GM23248 (cell line): Measurements from ENCODE around the gene NUCB2. TPM values are rescaled to one million over a fixed set of nuclear protein-coding genes. Genes with fewer than 3 reads are reported as not detected.

Experiments
- DNase-seq: peaks from one replicate; pipeline ENCODE4 v3.0.0-alpha.2; 2015
- H2AFZ ChIP-seq: fragments of 200-600 bp; sonication (generic); 2 replicates; pipeline ENCODE4 v1.6.1; 2016; ENCODE audit warnings: antibody characterized with exemption
- H3F3A ChIP-seq: fragments of 200-600 bp; sonication (generic); 2 replicates; pipeline ENCODE4 v1.6.1; 2016; ENCODE audit warnings: mild to moderate bottlenecking, antibody characterized with exemption, mixed run types; ENCODE audit not compliant: insufficient read depth
- H3K27ac ChIP-seq: fragments of 200-600 bp; sonication (generic); 2 replicates; pipeline ENCODE4 v1.5.1; 2016; ENCODE audit warnings: mild to moderate bottlenecking
- H3K27me3 ChIP-seq: fragments of 200-600 bp; sonication (generic); replicated peaks from 2 replicates; pipeline ENCODE4 v1.6.1; 2016; ENCODE audit warnings: mild to moderate bottlenecking; ENCODE audit not compliant: insufficient read depth
- H3K36me3 ChIP-seq: fragments of 200-600 bp; sonication (generic); 2 replicates; pipeline ENCODE4 v1.6.1; 2016; ENCODE audit warnings: low read depth, mild to moderate bottlenecking
- H3K4me1 ChIP-seq: fragments of 200-600 bp; sonication (generic); 2 replicates; pipeline ENCODE4 v1.6.1; 2016; ENCODE audit warnings: mild to moderate bottlenecking; ENCODE audit not compliant: insufficient read depth
- H3K4me2 ChIP-seq: fragments of 200-600 bp; sonication (generic); one replicate; pipeline ENCODE4 v1.6.1; 2016; ENCODE audit warnings: mild to moderate bottlenecking; ENCODE audit not compliant: unreplicated experiment
- H3K4me3 ChIP-seq: fragments of 200-600 bp; sonication (generic); 2 replicates; pipeline ENCODE4 v1.5.1; 2016; ENCODE audit warnings: mild to moderate bottlenecking
- H3K79me2 ChIP-seq: fragments of 200-600 bp; sonication (generic); 2 replicates; pipeline ENCODE4 v1.6.1; 2016; ENCODE audit warnings: mild to moderate bottlenecking; ENCODE audit not compliant: insufficient read depth
- H3K9ac ChIP-seq: fragments of 200-600 bp; sonication (generic); 2 replicates; pipeline ENCODE4 v1.6.1; 2016; ENCODE audit warnings: mild to moderate bottlenecking
- H3K9me2 ChIP-seq: fragments of 200-600 bp; sonication (generic); 2 replicates; pipeline ENCODE4 v1.6.1; 2016; ENCODE audit warnings: mixed run types, mild to moderate bottlenecking, moderate library complexity; ENCODE audit not compliant: insufficient read depth
- H3K9me3 ChIP-seq: fragments of 200-600 bp; sonication (generic); one replicate; pipeline ENCODE4 v1.6.1; 2017; ENCODE audit warnings: low read depth
- H4K20me1 ChIP-seq: fragments of 200-600 bp; sonication (generic); 2 replicates; pipeline ENCODE4 v1.6.0; 2016; ENCODE audit not compliant: insufficient read depth
- EZH2 ChIP-seq: fragments of 200-600 bp; sonication (generic); IDR thresholded peaks from 2 replicates; pipeline ENCODE4 v1.6.1; 2018; ENCODE audit warnings: antibody characterized with exemption, mild to moderate bottlenecking; ENCODE audit not compliant: insufficient read depth, poor library complexity, severe bottlenecking
- EZH2phosphoT487 ChIP-seq: fragments of 200-600 bp; sonication (generic); IDR thresholded peaks from 2 replicates; pipeline ENCODE4 v1.6.1; 2018; ENCODE audit warnings: antibody characterized with exemption, moderate library complexity, mild to moderate bottlenecking, low read depth; ENCODE audit not compliant: insufficient read depth
- WGBS, 2 experiments: methylation state at CpG; one replicate each; pipeline ENCODE4 v1.1.6; 2015 to 2017; ENCODE audit warnings: low lambda C conversion rate in 2 of 2, low coverage in 1 of 2; ENCODE audit errors: missing lambda C conversion rate in 2 of 2; 5-methylcytosine and 5-hydroxymethylcytosine counted together
- in situ Hi-C: fragments of 300-500 bp; cut with MboI; formaldehyde crosslinking; loops from 2 replicates; pipeline ENCODE4 v1.15.0; 2020
- polyA plus RNA-seq: library from polyadenylated mRNA; unstranded; fragments of >200 nt; fragmentation: Nextera tagmentation; extraction: Ambion mirVana; gene quantifications from 2 replicates; pipeline ENCODE4 v1.2.1, GENCODE V29; 2016
- total RNA-seq: library from RNA; depleted of rRNA; stranded (reverse); fragments of >200 nt; shearing (Covaris generic); gene quantifications from 2 replicates; pipeline ENCODE4 v1.2.3, GENCODE V29; 2014

The NUCB2 gene
- total and polyA plus RNA-seq, 2 experiments from 2014 or later: 95.0 to 246 TPM

DNA sequence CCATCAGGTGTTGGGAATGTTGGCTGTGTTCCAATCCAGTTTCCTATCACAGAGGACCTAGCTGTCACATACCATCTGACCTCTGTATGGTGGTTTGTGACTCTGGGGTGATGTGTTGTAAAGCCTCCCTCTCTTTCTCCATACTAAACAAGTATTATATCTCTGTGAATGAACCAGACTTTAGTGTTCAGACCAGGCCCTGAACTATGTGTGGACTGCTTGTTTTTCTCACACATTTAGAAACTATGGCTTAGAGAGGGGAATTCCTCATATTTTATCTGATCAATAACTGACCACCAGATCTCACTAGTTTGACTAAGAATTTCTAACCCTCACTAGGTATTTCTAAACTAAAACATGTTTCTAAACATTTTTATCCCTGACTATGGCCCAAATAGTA is 92.6 kb downstream of the NUCB2 start:
- no peak for DNase-seq
- no peaks in the 10 kb centered on the region for H3K9me2 ChIP-seq
- TF ChIP-seq EZH2 (no peak), EZH2phosphoT487 (no peak)
- no peaks in the 10 kb centered on the region for H4K20me1 ChIP-seq
- H3K79me2 ChIP-seq: no peaks in the 10 kb centered on the region
- no peaks in the 10 kb centered on the region for H3K27me3 ChIP-seq
- H3K36me3 ChIP-seq: peaks cover 48% of the 10 kb centered on the region
- no peaks in the 10 kb centered on the region for H3K4me1 ChIP-seq
- H3K4me3 ChIP-seq: no peak overlapping the region
- H3K9me3 ChIP-seq: no peaks in the 10 kb centered on the region
- no peak overlapping the region for H2AFZ ChIP-seq
- no peaks in the 10 kb centered on the region for H3F3A ChIP-seq
- H3K4me2 ChIP-seq: no peak overlapping the region
- H3K27ac ChIP-seq: no peak overlapping the region
- in situ Hi-C loops: no loop called here
- no peak overlapping the region for H3K9ac ChIP-seq

- H3K27ac ChIP-seq: no peak overlapping the region
- H2AFZ ChIP-seq: no peak overlapping the region
- in situ Hi-C loops: no loop called here
- H3K9me2 ChIP-seq: no peaks in the 10 kb centered on the region
- TF ChIP-seq EZH2 (no peak), EZH2phosphoT487 (no peak)
- no peaks in the 10 kb centered on the region for H3K79me2 ChIP-seq
- no peaks in the 10 kb centered on the region for H3K9me3 ChIP-seq
- WGBS, 2 experiments: 88 to 93% methylated on average over 2 of the region's 2 CpGs
- H4K20me1 ChIP-seq: no peaks in the 10 kb centered on the region
- H3K4me2 ChIP-seq: no peak overlapping the region
- no peak overlapping the region for H3K9ac ChIP-seq
- no peaks in the 10 kb centered on the region for H3K27me3 ChIP-seq
- no peaks in the 10 kb centered on the region for H3F3A ChIP-seq
- H3K4me3 ChIP-seq: no peak overlapping the region
- peaks cover 48% of the 10 kb centered on the region for H3K36me3 ChIP-seq
- H3K4me1 ChIP-seq: no peaks in the 10 kb centered on the region
- DNase-seq: no peak
Measured at GRCh38 chr11:17369684-17370243, 93.2 kb downstream of the NUCB2 start.

DNA sequence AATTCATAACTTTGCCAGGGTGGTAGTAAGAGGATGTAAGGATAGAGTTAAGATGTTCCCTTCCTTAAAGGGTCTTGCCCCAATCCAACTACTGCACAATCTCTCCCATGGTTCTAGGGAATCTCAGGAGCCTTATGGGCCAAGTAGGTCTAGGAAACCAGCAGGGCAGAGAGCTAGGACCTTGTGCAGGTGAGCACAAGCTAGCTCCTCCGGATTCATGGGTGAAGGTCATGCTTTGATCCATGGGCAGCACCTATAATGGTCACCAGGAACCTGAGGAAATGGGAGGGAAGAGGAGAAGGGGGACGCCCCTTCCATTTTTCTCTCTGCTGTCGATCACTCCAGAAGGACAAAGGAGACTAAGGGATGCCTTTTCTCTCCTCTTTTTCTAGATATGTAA is 95.1 kb downstream of the NUCB2 start:
- in situ Hi-C loops: no loop called here
- Histone ChIP-seq H3K27ac (no peak overlapping the region), H3K4me2 (no peak overlapping the region), H3K79me2 (no peaks in the 10 kb centered on the region), H3K9me3 (no peaks in the 10 kb centered on the region), H3K4me1 (no peaks in the 10 kb centered on the region), H3F3A (no peaks in the 10 kb centered on the region), H2AFZ (no peak overlapping the region), H3K27me3 (no peaks in the 10 kb centered on the region), H3K36me3 (peaks cover 48% of the 10 kb centered on the region), H4K20me1 (no peaks in the 10 kb centered on the region), H3K9me2 (no peaks in the 10 kb centered on the region), H3K9ac (no peak overlapping the region), H3K4me3 (no peak overlapping the region)
- TF ChIP-seq EZH2phosphoT487: no peak
- TF ChIP-seq EZH2: no peak
- peak; percentile 44 for DNase-seq
- 35 to 43% methylated on average over 3 of the region's 3 CpGs for WGBS, 2 experiments

DNA sequence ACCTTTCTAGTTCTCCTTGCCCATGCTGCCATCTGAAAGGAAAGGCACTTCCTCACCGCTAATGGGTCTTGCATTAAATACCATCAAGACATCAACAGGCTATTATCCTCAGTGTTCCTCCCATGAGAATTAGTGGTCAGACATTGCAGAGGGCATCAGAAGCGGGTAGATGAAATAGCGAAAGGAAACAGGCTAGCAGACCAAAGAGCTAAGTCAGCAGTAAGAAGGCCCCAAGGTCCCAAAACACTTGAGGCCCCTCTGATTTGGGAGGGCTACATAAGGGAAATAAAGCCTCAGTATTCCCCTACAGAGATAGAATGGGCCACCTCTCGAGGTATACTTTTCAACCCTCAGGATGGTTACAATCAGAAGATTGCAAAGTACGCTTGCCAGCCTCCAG is 99.0 kb downstream of the NUCB2 start:
- 87 to 88% methylated on average over 5 of the region's 5 CpGs for WGBS, 2 experiments

GRCh38 chr11:17376493-17376892 is 100.0 kb downstream of the NUCB2 start:
- 0 out of 2 replicates have a peak, but pooled peaks cover 7% of the 10 kb centered on the region for H3F3A ChIP-seq
- WGBS, 2 experiments: 68 to 76% methylated on average over 3 of the region's 3 CpGs
- DNase-seq: no peak
- H3K9me3 ChIP-seq: no peaks in the 10 kb centered on the region
- H3K36me3 ChIP-seq: peaks cover 15% of the 10 kb centered on the region
- H3K4me1 ChIP-seq: peaks cover 8% of the 10 kb centered on the region
- H3K9me2 ChIP-seq: no peaks in the 10 kb centered on the region
- no peaks in the 10 kb centered on the region for H3K27me3 ChIP-seq
- TF ChIP-seq EZH2phosphoT487 (no peak), EZH2 (no peak)
- H3K79me2 ChIP-seq: no peaks in the 10 kb centered on the region
- H4K20me1 ChIP-seq: no peaks in the 10 kb centered on the region
- H3K9ac ChIP-seq: no peak overlapping the region
- no peak overlapping the region for H3K27ac ChIP-seq
- H3K4me3 ChIP-seq: no peak overlapping the region
- no peak overlapping the region for H2AFZ ChIP-seq
- H3K4me2 ChIP-seq: no peak overlapping the region
- in situ Hi-C loops: no loop called here

More for the DNA sequence above, 99.0 kb downstream of the NUCB2 start:
- Histone ChIP-seq H3K27ac (no peak overlapping the region), H3K27me3 (no peaks in the 10 kb centered on the region), H3F3A (no peaks in the 10 kb centered on the region), H2AFZ (no peak overlapping the region), H3K9ac (no peak overlapping the region), H3K4me3 (no peak overlapping the region), H3K79me2 (no peaks in the 10 kb centered on the region), H3K4me2 (no peak overlapping the region), H4K20me1 (no peaks in the 10 kb centered on the region), H3K36me3 (peaks cover 24% of the 10 kb centered on the region), H3K9me2 (no peaks in the 10 kb centered on the region), H3K4me1 (no peaks in the 10 kb centered on the region), H3K9me3 (no peaks in the 10 kb centered on the region)
- DNase-seq: no peak
- in situ Hi-C loops: no loop called here
- TF ChIP-seq EZH2 (no peak), EZH2phosphoT487 (no peak)
